Adrenal gland (tissue), 12 donors: ENCODE measurements around the gene NKX6-2. TPM values are rescaled to one million over a fixed set of nuclear protein-coding genes. Genes with fewer than 3 reads are reported as not detected.

Source experiments
- DNase-seq, 7 donors: peaks; one replicate each; pipeline ENCODE4 v3.0.0-alpha.2; 2019 to 2020
- H3K27ac ChIP-seq, 5 donors: fragments of 200-600 bp; sonication (generic) in 4 of 5; 1 replicate in 3 of 5; 2 replicates in 2 of 5; pipeline versions ENCODE4 v1.5.1 to v1.8.0; 2016 to 2020; ENCODE audit warnings: mild to moderate bottlenecking in 1 of 5
- H3K27me3 ChIP-seq: fragments of 200-600 bp; 2 replicates; pipeline ENCODE4 v1.8.0; 2021
- H3K36me3 ChIP-seq, 2 donors: fragments of 200-600 bp; replicated peaks in 1 of 2; 1 replicate in 1 of 2; 2 replicates in 1 of 2; pipeline versions ENCODE4 v1.5.1 to v1.8.0; 2018 to 2022
- H3K4me1 ChIP-seq, 2 donors: fragments of 200-600 bp; replicated peaks in 1 of 2; 1 replicate in 1 of 2; 2 replicates in 1 of 2; pipeline versions ENCODE4 v1.5.1 to v1.8.0; 2018 to 2021
- H3K4me3 ChIP-seq, 4 donors: fragments of 200-600 bp; sonication (generic) in 3 of 4; one replicate each; pipeline ENCODE4 v1.5.1; 2016 to 2018
- H3K9me3 ChIP-seq, 3 donors: fragments of 200-600 bp; sonication (generic) in 1 of 3; replicated peaks in 1 of 3; 1 replicate in 2 of 3; 2 replicates in 1 of 3; pipeline versions ENCODE4 v1.5.1 to v1.8.0; 2016 to 2021
- CTCF ChIP-seq, 6 experiments: fragments of 450-650 bp in 4 of 6; fragments of 200-600 bp in 2 of 6; sonication (generic) in 1 of 6; IDR thresholded peaks; 1 replicate in 5 of 6; 2 replicates in 1 of 6; pipeline versions ENCODE4 v1.5.1 to v1.8.0; 2016 to 2021; ENCODE audit warnings: antibody characterized with exemption in 6 of 6, mild to moderate bottlenecking in 2 of 6, moderate library complexity in 1 of 6
- POLR2A ChIP-seq, 2 donors: fragments of 450-650 bp; IDR thresholded peaks; one replicate each; pipeline ENCODE4 v1.6.1; 2017; ENCODE audit warnings: antibody characterized with exemption in 2 of 2, mild to moderate bottlenecking in 2 of 2, moderate library complexity in 1 of 2
- WGBS, 4 donors: extraction: QIAGEN DNeasy Blood & Tissue Kit in 2 of 4; methylation state at CpG; one replicate each; pipeline versions ENCODE4 v1.1.5 to v1.1.7; 2013 to 2017; 5-methylcytosine and 5-hydroxymethylcytosine counted together
- intact Hi-C, 2 donors: fragments of 100-400 bp; cut with DNase I; formaldehyde crosslinking; loops; one replicate each; pipeline versions ENCODE4 v1.14.1 to v1.15.0; 2022 to 2023
- polyA plus RNA-seq, 3 donors: library from polyadenylated mRNA; stranded (reverse); fragments of 200-250 nt in 2 of 3; fragments of 350-450 nt in 1 of 3; fragmentation: Illumina TruSeq in 1 of 3; extraction: RNeasy Lipid Tissue Mini Kit (QIAGEN cat#74804) in 1 of 3; gene quantifications; one replicate each; pipeline ENCODE4 v1.2.3, GENCODE V29; 2013 to 2014
- total RNA-seq, 9 donors: library from RNA; depleted of rRNA in 4 of 9; stranded (reverse); fragments of >200 nt in 4 of 9; fragments of 120-200 nt in 1 of 9; fragmentation: NEBNext Ultra II Directional in 1 of 9; extraction: Animal tissue kit (Norgen Biotek cat#: 25700) in 1 of 9; gene quantifications; one replicate each; pipeline versions ENCODE4 v1.1.0 to v1.2.4, GENCODE V29; 2013 to 2023
- donor health status: healthy with polysubstance abuse.
- donor health status: Bipolar disorder and iron deficiency.
- donor health status: DM: yes; HTN: yes; CAD: no.
- donor health status: DM: no; HTN: no; CAD: no.
- donor health status: DM: no; HTN: no; CAD: no.
- donor health status: DM: yes; HTN: yes; CAD: no.

Gene NKX6-2
- total and polyA plus RNA-seq, 12 donors: 0.37 to 0.40 TPM; not detected in 10

GRCh38 chr10:132764108-132764507 lies 21.8 kb downstream of the NKX6-2 start:
- Histone ChIP-seq H3K27ac (no peak overlapping the region), H3K9me3 (no peaks in the 10 kb centered on the region), H3K4me3 (no peak overlapping the region), H3K27me3 (no peaks in the 10 kb centered on the region), H3K4me1 (no peaks in the 10 kb centered on the region), H3K36me3 (peaks cover 0 to 3% of the 10 kb centered on the region in 2 donors)
- WGBS, 4 donors: 88 to 92% (median 89%) methylated on average over 11 of the region's 11 CpGs
- TF ChIP-seq CTCF (IDR thresholded peaks at IDR 0.05) (no peak), POLR2A (IDR thresholded peaks at IDR 0.05) (no peak)
- intact Hi-C loops: no loop called here
- DNase-seq: no peak

GRCh38 chr10:132763545-132763944 lies 22.4 kb downstream of the NKX6-2 start:
- no peak overlapping the region for H3K27ac ChIP-seq
- intact Hi-C loops: no loop called here
- H3K36me3 ChIP-seq: peaks cover 0 to 3% of the 10 kb centered on the region in 2 donors
- no peak for DNase-seq
- no peak overlapping the region for H3K4me3 ChIP-seq
- H3K9me3 ChIP-seq: no peaks in the 10 kb centered on the region
- no peaks in the 10 kb centered on the region for H3K27me3 ChIP-seq
- TF ChIP-seq CTCF (IDR thresholded peaks at IDR 0.05) (no peak), POLR2A (IDR thresholded peaks at IDR 0.05) (no peak)
- 82 to 95% (median 87%) methylated on average over 5 of the region's 5 CpGs for WGBS, 4 donors
- H3K4me1 ChIP-seq: no peaks in the 10 kb centered on the region

GRCh38 chr10:132762267-132762666 lies 23.7 kb downstream of the NKX6-2 start:
- WGBS, 4 donors: 78 to 99% (median 90%) methylated on average over 6 of the region's 6 CpGs
- H3K36me3 ChIP-seq: peaks cover 0 to 7% of the 10 kb centered on the region in 2 donors

GRCh38 chr10:132761395-132762060 lies 24.4 kb downstream of the NKX6-2 start:
- Histone ChIP-seq H3K9me3 (no peaks in the 10 kb centered on the region), H3K36me3 (peaks cover 0 to 9% of the 10 kb centered on the region in 2 donors), H3K27ac (no peak overlapping the region), H3K4me1 (no peaks in the 10 kb centered on the region), H3K27me3 (no peaks in the 10 kb centered on the region), H3K4me3 (no peak overlapping the region)
- WGBS, 4 donors: 95 to 99% (median 97%) methylated on average over 11 of the region's 11 CpGs
- TF ChIP-seq POLR2A (IDR thresholded peaks at IDR 0.05): no peak
- no peak for TF ChIP-seq CTCF (IDR thresholded peaks at IDR 0.05)
- intact Hi-C loops: no loop called here
- no peak for DNase-seq

More at GRCh38 chr10:132762267-132762666, 23.7 kb downstream of the NKX6-2 start:
- no peaks in the 10 kb centered on the region for H3K4me1 ChIP-seq
- intact Hi-C loops: no loop called here
- no peaks in the 10 kb centered on the region for H3K9me3 ChIP-seq
- H3K4me3 ChIP-seq: no peak overlapping the region
- TF ChIP-seq POLR2A (IDR thresholded peaks at IDR 0.05): no peak
- no peak for TF ChIP-seq CTCF (IDR thresholded peaks at IDR 0.05)
- no peaks in the 10 kb centered on the region for H3K27me3 ChIP-seq
- DNase-seq: no peak
- no peak overlapping the region for H3K27ac ChIP-seq
